Gastroesophageal sphincter (tissue), 4 donors: ENCODE data around the gene LARP1. TPM values are rescaled to one million over a fixed set of nuclear protein-coding genes. Genes with fewer than 3 reads are reported as not detected.

Experiments
- ATAC-seq: fragments of 150-250 bp; one replicate; pipeline ENCODE4 v1.9.1; 2016; ENCODE audit warnings: mild to moderate bottlenecking, moderate library complexity
- H3K27ac ChIP-seq, 4 donors: fragments of 200-600 bp; sonication (generic) in 3 of 4; 1 replicate in 3 of 4; 2 replicates in 1 of 4; pipeline ENCODE4 v1.5.1; 2016 to 2019
- H3K27me3 ChIP-seq: fragments of 200-600 bp; sonication (generic); one replicate; pipeline ENCODE4 v1.5.1; 2019
- H3K36me3 ChIP-seq, 2 donors: fragments of 200-600 bp; sonication (generic); one replicate each; pipeline ENCODE4 v1.5.1; 2019; ENCODE audit warnings: control low read depth in 1 of 2
- H3K4me1 ChIP-seq, 3 donors: fragments of 200-600 bp; sonication (generic); 1 replicate in 2 of 3; 2 replicates in 1 of 3; pipeline ENCODE4 v1.5.1; 2016 to 2019; ENCODE audit warnings: control low read depth in 2 of 3
- H3K4me3 ChIP-seq, 2 donors: fragments of 200-600 bp; sonication (generic); one replicate each; pipeline ENCODE4 v1.5.1; 2019; ENCODE audit warnings: mild to moderate bottlenecking in 1 of 2, moderate library complexity in 1 of 2
- H3K9me3 ChIP-seq, 3 donors: fragments of 200-600 bp; sonication (generic); one replicate each; pipeline ENCODE4 v1.5.1; 2017 to 2019; ENCODE audit warnings: control low read depth in 2 of 3
- CTCF ChIP-seq, 4 experiments: fragments of 200-600 bp in 2 of 4; fragments of 450-650 bp in 2 of 4; sonication (generic) in 1 of 4; IDR thresholded peaks; one replicate each; pipeline ENCODE4 v1.5.1; 2017 to 2019; ENCODE audit warnings: antibody characterized with exemption in 4 of 4, mild to moderate bottlenecking in 2 of 4, moderate library complexity in 2 of 4
- EP300 ChIP-seq: sonication (generic); formaldehyde crosslinking; IDR thresholded peaks from one replicate; pipeline ENCODE4 v1.6.1; 2017; ENCODE audit warnings: antibody characterized with exemption, mild to moderate bottlenecking
- POLR2A ChIP-seq, 2 donors: fragments of 450-650 bp; IDR thresholded peaks; one replicate each; pipeline ENCODE4 v1.6.1; 2017; ENCODE audit warnings: antibody characterized with exemption in 2 of 2, mild to moderate bottlenecking in 2 of 2, moderate library complexity in 1 of 2
- POLR2AphosphoS5 ChIP-seq: sonication (generic); formaldehyde crosslinking; IDR thresholded peaks from one replicate; pipeline ENCODE4 v1.6.1; 2017; ENCODE audit warnings: antibody characterized with exemption
- WGBS, 2 donors: methylation state at CpG; one replicate each; pipeline ENCODE4 v1.1.5; 2018; ENCODE audit warnings: low coverage in 1 of 2; 5-methylcytosine and 5-hydroxymethylcytosine counted together
- total RNA-seq, 4 donors: library from RNA; depleted of rRNA; stranded (reverse); fragments of >200 nt; gene quantifications; one replicate each; pipeline ENCODE4 v1.1.0, GENCODE V29; 2016

LARP1 gene
- total RNA-seq, 4 donors from 2014 or later, result 64.6 to 118 (median 80.1) TPM

GRCh38 chr5:154721481-154722058 is 33.6 kb upstream of the LARP1 start:
- Histone ChIP-seq H3K4me3 (no peak overlapping the region), H3K4me1 (no peaks in the 10 kb centered on the region), H3K36me3 (no peaks in the 10 kb centered on the region), H3K27me3 (no peaks in the 10 kb centered on the region), H3K27ac (no peak overlapping the region), H3K9me3 (no peaks in the 10 kb centered on the region)
- ATAC-seq, result no peak
- WGBS, 2 donors, result 68 to 93% methylated on average over 3 to 5 of the region's 5 CpGs
- no peak for TF ChIP-seq POLR2AphosphoS5
- TF ChIP-seq CTCF (IDR thresholded peaks at IDR 0.05), result no peak
- no peak for TF ChIP-seq POLR2A (IDR thresholded peaks at IDR 0.05)
- no peak for TF ChIP-seq EP300

GRCh38 chr5:154722097-154722496 is 33.1 kb upstream of the LARP1 start:
- Histone ChIP-seq H3K9me3 (no peaks in the 10 kb centered on the region), H3K27me3 (no peaks in the 10 kb centered on the region), H3K27ac (no peak overlapping the region), H3K36me3 (no peaks in the 10 kb centered on the region), H3K4me1 (no peaks in the 10 kb centered on the region), H3K4me3 (no peak overlapping the region)
- no peak for TF ChIP-seq EP300
- no peak for TF ChIP-seq POLR2A (IDR thresholded peaks at IDR 0.05)
- TF ChIP-seq POLR2AphosphoS5, result no peak
- no peak for TF ChIP-seq CTCF (IDR thresholded peaks at IDR 0.05)
- WGBS, 2 donors, result 76 to 90% methylated on average over 4 of the region's 4 CpGs
- no peak for ATAC-seq

GRCh38 chr5:154722936-154723335 is 32.2 kb upstream of the LARP1 start:
- TF ChIP-seq CTCF (IDR thresholded peaks at IDR 0.05) (no peak), EP300 (no peak), POLR2AphosphoS5 (no peak), POLR2A (IDR thresholded peaks at IDR 0.05) (no peak)
- no peaks in the 10 kb centered on the region for H3K4me1 ChIP-seq
- no peak overlapping the region for H3K4me3 ChIP-seq
- 86 to 100% methylated on average over 1 of the region's 2 CpGs for WGBS, 2 donors
- H3K27ac ChIP-seq, result no peak overlapping the region
- no peaks in the 10 kb centered on the region for H3K9me3 ChIP-seq
- no peaks in the 10 kb centered on the region for H3K27me3 ChIP-seq
- no peak for ATAC-seq
- no peaks in the 10 kb centered on the region for H3K36me3 ChIP-seq

GRCh38 chr5:154723740-154724505 is 31.3 kb upstream of the LARP1 start:
- WGBS, 2 donors, result 67 to 93% methylated on average over 1 to 2 of the region's 2 CpGs
- Histone ChIP-seq H3K36me3 (no peaks in the 10 kb centered on the region), H3K4me3 (no peak overlapping the region), H3K27ac (no peak overlapping the region), H3K9me3 (no peaks in the 10 kb centered on the region), H3K27me3 (no peaks in the 10 kb centered on the region), H3K4me1 (no peaks in the 10 kb centered on the region)
- no peak for ATAC-seq
- TF ChIP-seq POLR2A (IDR thresholded peaks at IDR 0.05), result no peak
- no peak for TF ChIP-seq EP300
- no peak for TF ChIP-seq POLR2AphosphoS5
- TF ChIP-seq CTCF (IDR thresholded peaks at IDR 0.05), result no peak

GRCh38 chr5:154727361-154727760 is 27.8 kb upstream of the LARP1 start:
- WGBS, 2 donors, result 85 to 86% methylated on average over 1 of the region's 1 CpG
- H3K36me3 ChIP-seq, result no peaks in the 10 kb centered on the region
- no peaks in the 10 kb centered on the region for H3K9me3 ChIP-seq
- no peak for ATAC-seq
- no peak overlapping the region for H3K27ac ChIP-seq
- H3K27me3 ChIP-seq, result no peaks in the 10 kb centered on the region
- TF ChIP-seq POLR2AphosphoS5, result no peak
- no peak for TF ChIP-seq CTCF (IDR thresholded peaks at IDR 0.05)
- no peak for TF ChIP-seq POLR2A (IDR thresholded peaks at IDR 0.05)
- no peak for TF ChIP-seq EP300
- H3K4me3 ChIP-seq, result no peak overlapping the region
- no peaks in the 10 kb centered on the region for H3K4me1 ChIP-seq
